ENCODE results near the gene RNF31.

Gene RNF31

GRCh38 chr14:24137529-24138395 is 9.5 kb upstream of the RNF31 start:
- DNase-seq (ENCODE audit: low read depth), result no peak

GRCh38 chr14:24138396-24139271 is 8.7 kb upstream of the RNF31 start:
- no peak for DNase-seq (ENCODE audit: low read depth)

GRCh38 chr14:24139272-24139934 is 7.9 kb upstream of the RNF31 start:
- DNase-seq (ENCODE audit: low read depth), result no peak

- DNase-seq (ENCODE audit: low read depth), result peak; percentile 100
These were observed 6.0 kb upstream of the RNF31 start, which contains the start of gene EMC9 for GRCh38 chr14:24141097-24141880. Gene EMC9 (minus strand): TSS chr14:24141591. CDS start chr14:24141304, 287 bp downstream.

DNA sequence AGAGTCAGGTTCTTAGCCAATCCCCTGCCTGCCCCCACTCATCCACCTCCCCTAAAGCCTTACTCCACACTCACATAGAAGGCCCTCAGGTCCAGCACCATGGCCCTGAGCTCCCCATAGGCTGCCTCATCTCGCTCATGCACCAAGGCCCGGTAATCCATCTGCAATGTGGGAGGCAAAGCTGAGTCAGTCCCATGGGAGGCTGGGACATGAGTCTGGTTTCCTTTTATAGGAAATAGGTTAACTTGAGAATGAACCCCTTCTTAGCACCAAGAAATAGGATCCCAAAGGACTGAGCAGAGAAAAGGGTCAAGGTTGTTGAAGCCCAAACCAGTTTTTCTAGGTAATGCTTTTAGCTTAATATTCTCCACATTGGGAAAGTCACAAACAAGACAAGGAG is 3.8 kb upstream of the RNF31 start:
- DNase-seq (ENCODE audit: low read depth), result peak; percentile 22

DNA sequence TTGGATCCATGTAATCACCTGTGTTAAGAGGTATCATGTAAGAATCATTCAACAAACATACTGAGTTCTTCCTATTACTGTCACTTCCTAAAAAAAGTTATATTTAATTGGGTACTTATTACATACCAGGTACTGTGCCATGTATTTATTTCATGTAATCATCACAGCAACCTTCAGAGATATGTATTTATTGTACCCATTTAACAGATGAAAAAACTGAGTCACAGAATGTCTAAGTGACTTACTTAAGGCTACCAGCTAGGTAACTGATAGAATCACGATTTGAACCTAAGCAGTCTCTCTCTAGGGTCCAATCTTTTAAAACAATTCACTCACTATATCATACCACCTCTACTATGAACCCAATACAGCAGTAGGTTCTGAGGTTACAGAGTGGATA is 2.8 kb upstream of the RNF31 start:
- no peak for DNase-seq (ENCODE audit: low read depth)

GRCh38 chr14:24145219-24145618 is 2.1 kb upstream of the RNF31 start:
- DNase-seq (ENCODE audit: low read depth), result no peak

DNA sequence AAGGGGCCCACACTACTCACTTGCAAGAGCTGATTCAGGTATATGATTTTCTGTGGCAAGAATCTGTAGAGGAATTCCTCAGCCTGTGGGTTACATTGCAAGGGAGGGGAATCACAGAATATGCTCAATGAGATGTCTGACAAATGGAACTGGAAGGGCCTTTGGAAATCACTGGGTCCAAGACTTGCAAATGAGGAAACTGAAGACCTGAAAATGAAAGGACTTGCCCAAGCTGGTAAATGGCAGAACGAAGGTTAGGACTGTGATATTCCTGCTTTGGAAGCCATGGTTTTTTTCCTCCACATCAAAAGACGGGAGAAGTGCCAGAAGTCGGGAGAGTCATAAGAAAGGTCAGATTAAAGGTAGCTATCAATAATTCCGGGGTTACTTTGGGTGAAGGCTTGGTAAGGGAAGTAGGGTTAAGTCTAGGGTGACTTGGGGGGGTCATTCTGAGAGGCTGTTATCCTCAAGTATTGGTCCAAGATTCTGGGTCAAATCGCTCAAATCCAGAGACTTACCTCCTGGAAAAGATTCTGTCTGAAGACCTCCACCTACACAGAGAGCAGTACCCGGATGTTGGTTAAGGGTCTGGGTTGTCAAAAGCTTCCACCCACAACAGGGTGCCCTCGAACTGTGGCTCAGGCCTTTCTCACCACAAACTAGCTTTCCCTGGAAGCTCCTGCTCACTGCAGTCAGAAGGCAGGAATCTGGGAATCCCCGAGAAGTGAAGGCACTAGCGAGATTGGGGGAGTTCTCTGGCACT is 1.4 kb upstream of the RNF31 start:
- DNase-seq (ENCODE audit: low read depth), result peak; percentile 16

- peak; percentile 99 for DNase-seq (ENCODE audit: low read depth)
These were observed 783 bp upstream of the RNF31 start, which contains the start of gene PSME2 for GRCh38 chr14:24146453-24146977. Gene PSME2 (minus strand): TSS chr14:24146610. CDS start chr14:24146581, 29 bp downstream.

DNA sequence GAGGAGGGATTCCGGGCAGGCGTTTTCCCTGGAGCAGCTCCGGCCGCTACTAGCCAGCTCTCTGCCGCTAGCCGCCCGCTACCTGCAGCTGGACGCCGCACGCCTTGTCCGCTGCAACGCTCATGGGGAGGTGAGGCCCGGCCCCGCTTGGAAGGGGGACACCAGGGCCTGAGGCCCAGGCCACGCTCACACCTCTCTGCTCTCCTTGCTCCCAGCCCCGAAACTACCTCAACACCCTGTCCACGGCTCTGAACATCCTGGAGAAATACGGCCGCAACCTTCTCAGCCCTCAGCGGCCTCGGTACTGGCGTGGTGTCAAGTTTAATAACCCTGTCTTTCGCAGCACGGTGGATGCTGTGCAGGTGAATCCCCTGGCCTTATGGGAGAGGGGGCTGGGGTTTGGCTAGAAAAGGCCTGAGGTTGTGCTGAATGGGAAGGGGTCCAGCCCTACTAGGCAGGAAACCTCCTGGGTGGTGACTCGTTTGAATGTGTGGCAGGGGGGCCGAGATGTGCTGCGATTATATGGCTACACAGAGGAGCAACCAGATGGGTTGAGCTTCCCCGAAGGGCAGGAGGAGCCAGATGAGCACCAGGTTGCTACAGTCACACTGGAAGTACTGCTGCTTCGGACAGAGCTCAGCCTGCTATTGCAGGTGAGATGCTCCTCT is 597 bp downstream of the RNF31 start:
- no peak for DNase-seq (ENCODE audit: low read depth)

- DNase-seq (ENCODE audit: low read depth), result no peak
These were observed 2.1 kb downstream of the RNF31 start for GRCh38 chr14:24149302-24149969.

DNA sequence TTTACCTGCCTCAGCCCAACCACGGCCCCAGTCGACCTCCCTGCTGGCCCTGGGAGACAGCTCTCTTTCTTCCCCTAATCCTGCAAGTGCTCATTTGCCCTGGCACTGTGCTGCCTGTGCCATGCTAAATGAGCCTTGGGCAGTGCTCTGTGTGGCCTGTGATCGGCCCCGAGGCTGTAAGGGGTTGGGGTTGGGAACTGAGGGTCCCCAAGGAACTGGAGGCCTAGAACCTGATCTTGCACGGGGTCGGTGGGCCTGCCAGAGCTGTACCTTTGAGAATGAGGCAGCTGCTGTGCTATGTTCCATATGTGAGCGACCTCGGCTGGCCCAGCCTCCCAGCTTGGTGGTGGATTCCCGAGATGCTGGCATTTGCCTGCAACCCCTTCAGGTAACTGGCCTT is 2.8 kb downstream of the RNF31 start:
- no peak for DNase-seq (ENCODE audit: low read depth)

DNA sequence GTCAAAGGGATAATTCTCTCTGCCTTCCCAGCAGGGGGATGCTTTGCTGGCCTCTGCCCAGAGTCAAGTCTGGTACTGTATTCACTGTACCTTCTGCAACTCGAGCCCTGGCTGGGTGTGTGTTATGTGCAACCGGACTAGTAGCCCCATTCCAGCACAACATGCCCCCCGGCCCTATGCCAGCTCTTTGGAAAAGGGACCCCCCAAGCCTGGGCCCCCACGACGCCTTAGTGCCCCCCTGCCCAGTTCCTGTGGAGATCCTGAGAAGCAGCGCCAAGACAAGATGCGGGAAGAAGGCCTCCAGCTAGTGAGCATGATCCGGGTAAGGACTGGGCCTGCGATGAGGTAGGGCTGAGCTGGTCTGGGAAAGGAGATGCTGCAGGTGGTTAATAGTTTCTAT is 3.3 kb downstream of the RNF31 start:
- no peak for DNase-seq (ENCODE audit: low read depth)

DNA sequence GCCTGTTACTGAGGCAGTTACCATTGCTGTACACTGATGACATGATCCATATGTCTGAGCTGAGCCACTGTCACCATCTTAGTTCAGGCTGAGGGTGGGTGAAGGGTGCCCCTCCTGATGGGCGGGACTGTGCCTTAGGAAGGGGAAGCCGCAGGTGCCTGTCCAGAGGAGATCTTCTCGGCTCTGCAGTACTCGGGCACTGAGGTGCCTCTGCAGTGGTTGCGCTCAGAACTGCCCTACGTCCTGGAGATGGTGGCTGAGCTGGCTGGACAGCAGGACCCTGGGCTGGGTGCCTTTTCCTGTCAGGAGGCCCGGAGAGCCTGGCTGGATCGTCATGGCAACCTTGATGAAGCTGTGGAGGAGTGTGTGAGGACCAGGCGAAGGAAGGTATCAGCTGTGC is 3.7 kb downstream of the RNF31 start:
- no peak for DNase-seq (ENCODE audit: low read depth)

- DNase-seq (ENCODE audit: low read depth), result no peak
These were observed 4.2 kb downstream of the RNF31 start for GRCh38 chr14:24151404-24152080.

DNA sequence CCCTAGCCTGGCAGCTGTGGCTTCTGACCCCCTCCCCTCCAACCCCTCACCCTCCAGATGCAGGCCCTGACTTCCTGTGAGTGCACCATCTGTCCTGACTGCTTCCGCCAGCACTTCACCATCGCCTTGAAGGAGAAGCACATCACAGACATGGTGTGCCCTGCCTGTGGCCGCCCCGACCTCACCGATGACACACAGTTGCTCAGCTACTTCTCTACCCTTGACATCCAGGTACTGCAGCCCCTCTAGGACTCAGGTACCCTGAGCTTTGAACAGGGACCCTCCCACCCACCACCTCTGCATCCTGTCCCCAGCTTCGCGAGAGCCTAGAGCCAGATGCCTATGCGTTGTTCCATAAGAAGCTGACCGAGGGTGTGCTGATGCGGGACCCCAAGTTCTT is 7.8 kb downstream of the RNF31 start:
- no peak for DNase-seq (ENCODE audit: low read depth)

DNA sequence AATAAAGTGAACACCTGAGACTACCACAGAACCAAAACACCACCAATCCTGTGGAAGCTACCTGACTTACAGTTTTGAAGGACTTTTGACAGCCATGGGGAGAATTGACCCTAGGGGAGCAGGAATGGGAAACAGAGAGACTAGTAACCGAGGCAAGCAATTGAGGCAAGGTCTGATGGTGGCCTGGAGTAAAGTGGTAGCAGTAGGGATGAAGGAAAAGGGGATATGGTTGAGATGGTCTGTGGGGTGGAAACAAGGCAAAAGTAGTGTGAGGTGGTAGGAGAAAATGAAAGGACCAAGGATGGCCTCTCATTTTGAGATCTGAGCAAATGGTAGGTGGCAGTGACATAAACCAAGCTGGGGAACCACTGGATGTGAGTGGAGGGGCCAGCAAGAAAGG is 9.5 kb downstream of the RNF31 start:
- DNase-seq (ENCODE audit: low read depth), result no peak

- DNase-seq (ENCODE audit: low read depth), result no peak
These were observed 10.0 kb downstream of the RNF31 start for GRCh38 chr14:24157331-24157730.
